K562 (cell line): ENCODE results near the gene RYR1. TPM values are rescaled to one million over a fixed set of nuclear protein-coding genes. Genes with fewer than 3 reads are reported as not detected.

Experiments used
- EHMT2 ChIP-seq: fragments of 450-650 bp; IDR thresholded peaks from 2 replicates; pipeline ENCODE4 v1.6.1; 2018; ENCODE audit warnings: antibody characterized with exemption
- GATA2 ChIP-seq: sonication (generic); formaldehyde crosslinking; IDR thresholded peaks from 2 replicates; pipeline ENCODE4 v1.4.0; 2020; ENCODE audit warnings: mild to moderate bottlenecking, missing genetic modification reagents
- HDAC1 ChIP-seq, 2 experiments: fragments of 450-650 bp; IDR thresholded peaks; 2 replicates each; pipeline ENCODE4 v1.6.1; 2016 to 2017; ENCODE audit warnings: inconsistent platforms in 1 of 2, mild to moderate bottlenecking in 1 of 2, moderate library complexity in 1 of 2
- HDAC3 ChIP-seq: fragments of 450-650 bp; IDR thresholded peaks from 2 replicates; pipeline ENCODE4 v1.6.1; 2018; ENCODE audit warnings: borderline replicate concordance, mild to moderate bottlenecking, moderate library complexity; ENCODE audit not compliant: partially characterized antibody
- HDAC6 ChIP-seq: IDR thresholded peaks from 2 replicates; pipeline ENCODE4 v1.6.1; 2012; ENCODE audit warnings: low read depth, mild to moderate bottlenecking, control low read depth, inconsistent platforms, low read length, moderate library complexity
- HNRNPUL1 ChIP-seq: fragments of 200-400 bp; formaldehyde crosslinking; IDR thresholded peaks from 2 replicates; pipeline ENCODE4 v1.6.1; 2017; ENCODE audit warnings: low read length
- KAT8 ChIP-seq: fragments of 450-650 bp; IDR thresholded peaks from 2 replicates; pipeline ENCODE4 v1.6.1; 2016; ENCODE audit warnings: low read depth, mild to moderate bottlenecking
- KDM2B ChIP-seq: fragments of 250-450 bp; sonication (Bioruptor Pico); IDR thresholded peaks from 2 replicates; pipeline ENCODE4 v1.8.0; 2021; ENCODE audit warnings: mild to moderate bottlenecking, moderate library complexity
- NEUROD1 ChIP-seq: fragments of 150-350 bp; IDR thresholded peaks from 2 replicates; pipeline ENCODE4 v1.6.1; 2014; ENCODE audit warnings: borderline replicate concordance, low read length, low read depth; ENCODE audit not compliant: partially characterized antibody
- NRF1 ChIP-seq, 2 experiments: fragments of 450-650 bp; IDR thresholded peaks in 1 of 2; conservative IDR thresholded peaks in 1 of 2; 2 replicates each; pipeline ENCODE4 v1.6.1; 2014; ENCODE audit warnings: mild to moderate bottlenecking in 2 of 2
- OTX1 ChIP-seq: fragments of 450-650 bp; formaldehyde crosslinking; IDR thresholded peaks from 2 replicates; pipeline ENCODE4 v1.4.0; 2022; ENCODE audit warnings: mild to moderate bottlenecking
- POU5F1 ChIP-seq: fragments of 150-350 bp; IDR thresholded peaks from 2 replicates; pipeline ENCODE4 v1.6.1; 2014; ENCODE audit warnings: borderline replicate concordance, low read length, low read depth, mild to moderate bottlenecking; ENCODE audit not compliant: partially characterized antibody
- SIN3A ChIP-seq, 2 experiments: fragments of 150-350 bp in 1 of 2; IDR thresholded peaks; 2 replicates each; pipeline ENCODE4 v1.6.1; 2011 to 2016; ENCODE audit warnings: borderline replicate concordance in 2 of 2, low read depth in 2 of 2, low read length in 2 of 2, mild to moderate bottlenecking in 2 of 2, moderate library complexity in 2 of 2; ENCODE audit not compliant: control insufficient read depth in 1 of 2
- TAF9B ChIP-seq: fragments of 450-650 bp; IDR thresholded peaks from 2 replicates; pipeline ENCODE4 v1.6.1; 2018; ENCODE audit warnings: mild to moderate bottlenecking; ENCODE audit not compliant: partially characterized antibody
- TOE1 ChIP-seq, 2 experiments: fragments of 450-650 bp in 1 of 2; sonication (generic) in 1 of 2; formaldehyde crosslinking in 1 of 2; IDR thresholded peaks; 2 replicates each; pipeline versions ENCODE4 v1.7.1 to v1.8.0; 2016 to 2022; ENCODE audit warnings: borderline replicate concordance in 2 of 2, mild to moderate bottlenecking in 2 of 2, antibody characterized with exemption in 1 of 2, inconsistent platforms in 1 of 2, low read depth in 1 of 2, missing genetic modification reagents in 1 of 2, moderate library complexity in 1 of 2
- ZC3H4 ChIP-seq: sonication (generic); formaldehyde crosslinking; IDR thresholded peaks from 2 replicates; pipeline ENCODE4 v1.9.0; 2021; ENCODE audit warnings: missing genetic modification reagents, borderline replicate concordance
- ZNF57 ChIP-seq: fragments of 450-650 bp; formaldehyde crosslinking; IDR thresholded peaks from 2 replicates; pipeline ENCODE4 v1.4.0; 2020; ENCODE audit warnings: mild to moderate bottlenecking, moderate library complexity
- polyA plus RNA-seq, 8 experiments: library from polyadenylated mRNA; depleted of rRNA in 4 of 8; stranded (reverse) in 5 of 8; unstranded in 3 of 8; fragments of >200 nt; fragmentation: Nextera tagmentation in 2 of 8; fragmentation: Illumina TruSeq in 1 of 8; extraction: Ambion mirVana in 2 of 8; extraction: Trizol in 1 of 8; gene quantifications; 2 replicates each; pipeline versions ENCODE4 v1.2.1 to v1.2.3, GENCODE V29; 2011 to 2014; ENCODE audit warnings: inconsistent platforms in 1 of 8, missing spikeins in 1 of 8
- total RNA-seq, 7 experiments: library from RNA; depleted of rRNA in 6 of 7; stranded (reverse); fragments of >200 nt in 6 of 7; fragmentation: Illumina TruSeq in 2 of 7; extraction: Trizol in 2 of 7; gene quantifications; 2 replicates each; pipeline versions ENCODE4 v1.2.1 to v1.2.3, GENCODE V29; 2011 to 2021; ENCODE audit warnings: low replicate concordance in 1 of 7
- TF ChIP-seq, protein P1 (sequence below): IDR thresholded peaks from 2 replicates; pipeline ENCODE4 v1.6.1; 2014; ENCODE audit warnings: antibody characterized with exemption
- TF ChIP-seq, protein P2 (sequence below): fragments of 450-650 bp; IDR thresholded peaks from 2 replicates; pipeline ENCODE4 v1.6.1; 2016; ENCODE audit warnings: low read depth, mild to moderate bottlenecking, moderate library complexity

The RYR1 gene
- total and polyA plus RNA-seq, 9 of the 15 experiments (the other 6 are each of a cell fraction or from before 2014, with no cell fraction given), result 0.11 to 7.4 (median 3.7) TPM

DNA sequence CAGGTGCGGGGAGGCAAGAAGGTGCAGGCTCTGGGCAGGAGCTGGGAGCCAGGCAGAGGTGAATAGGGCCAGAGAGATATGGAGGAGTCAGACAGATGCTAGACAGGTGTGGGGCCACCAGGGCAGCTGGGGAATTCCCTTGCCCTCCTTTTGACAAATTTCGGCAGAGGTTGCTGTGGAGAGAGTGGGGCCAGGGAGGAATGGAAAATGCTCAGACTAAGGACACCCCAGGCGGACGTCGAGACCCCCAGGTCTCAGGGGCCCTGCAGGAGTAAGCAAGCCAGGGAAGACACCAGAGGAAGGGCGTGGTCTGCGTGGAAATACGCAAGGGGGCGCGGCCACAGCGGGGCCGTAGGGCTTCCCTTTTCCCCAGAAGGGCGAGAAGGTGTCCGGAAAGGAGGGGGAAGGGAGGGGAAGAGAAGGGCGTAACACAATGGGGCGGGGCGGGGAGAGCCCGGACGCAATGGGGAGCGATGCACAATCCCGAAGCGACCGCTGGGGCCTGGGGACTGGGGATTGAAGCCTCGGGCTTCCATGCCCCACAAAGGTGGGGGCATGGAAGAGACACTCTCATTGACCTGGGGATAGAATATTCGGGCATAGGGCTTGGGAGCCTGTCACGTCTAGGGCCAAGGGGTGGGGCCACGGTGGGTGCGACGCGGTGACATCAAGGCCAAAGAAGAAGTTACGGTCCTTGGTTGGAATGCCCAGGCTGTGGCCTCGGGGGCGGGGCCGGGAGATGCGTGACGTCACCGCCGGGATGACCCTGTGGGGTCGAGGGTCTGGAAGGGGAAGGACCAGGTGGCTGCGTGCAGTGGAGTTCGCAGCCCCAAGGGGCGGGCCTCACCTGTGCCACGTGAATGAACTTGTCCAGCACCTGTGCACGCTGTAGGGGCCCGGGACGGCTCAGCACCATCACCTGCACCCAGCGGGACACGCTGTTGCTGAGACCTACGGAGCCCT is 15.7 kb upstream of the RYR1 start (continued):
- TF ChIP-seq, protein P1, sequence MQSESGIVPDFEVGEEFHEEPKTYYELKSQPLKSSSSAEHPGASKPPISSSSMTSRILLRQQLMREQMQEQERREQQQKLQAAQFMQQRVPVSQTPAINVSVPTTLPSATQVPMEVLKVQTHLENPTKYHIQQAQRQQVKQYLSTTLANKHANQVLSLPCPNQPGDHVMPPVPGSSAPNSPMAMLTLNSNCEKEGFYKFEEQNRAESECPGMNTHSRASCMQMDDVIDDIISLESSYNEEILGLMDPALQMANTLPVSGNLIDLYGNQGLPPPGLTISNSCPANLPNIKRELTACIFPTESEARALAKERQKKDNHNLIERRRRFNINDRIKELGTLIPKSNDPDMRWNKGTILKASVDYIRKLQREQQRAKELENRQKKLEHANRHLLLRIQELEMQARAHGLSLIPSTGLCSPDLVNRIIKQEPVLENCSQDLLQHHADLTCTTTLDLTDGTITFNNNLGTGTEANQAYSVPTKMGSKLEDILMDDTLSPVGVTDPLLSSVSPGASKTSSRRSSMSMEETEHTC, result no peak
- TF ChIP-seq EHMT2, result 0 out of 2 replicates have a peak, but pooled peaks have one; percentile 29
- no peak for TF ChIP-seq GATA2 (CRISPR knock-in tag)
- no peak for TF ChIP-seq TAF9B
- TF ChIP-seq HDAC3, result no peak
- no peak; the same call in 1 of the 2 replicates for TF ChIP-seq TOE1 (IDR thresholded peaks at IDR 0.05; ENCODE audit: borderline replicate concordance)
- TF ChIP-seq TOE1 (CRISPR knock-in tag; IDR thresholded peaks at IDR 0.05; ENCODE audit: borderline replicate concordance, low read depth), result no peak
- TF ChIP-seq HDAC1 (IDR thresholded peaks at IDR 0.05), result peak in 1 of 2 experiments; percentile 48; a peak in 2 of 4 replicates
- TF ChIP-seq KDM2B (CRISPR knock-in tag), result no peak
- TF ChIP-seq HNRNPUL1, result no peak
- TF ChIP-seq ZC3H4 (CRISPR knock-in tag), result no peak
- 0 out of 4 replicates have a peak, but pooled peaks have one; percentile 36 to 40 for TF ChIP-seq SIN3A (IDR thresholded peaks at IDR 0.05; ENCODE audit: borderline replicate concordance in 2 of 2, control insufficient read depth in 1 of 2, low read depth in 2 of 2, low read length in 2 of 2)
- peak; percentile 44 for TF ChIP-seq NEUROD1
- TF ChIP-seq, protein P2, sequence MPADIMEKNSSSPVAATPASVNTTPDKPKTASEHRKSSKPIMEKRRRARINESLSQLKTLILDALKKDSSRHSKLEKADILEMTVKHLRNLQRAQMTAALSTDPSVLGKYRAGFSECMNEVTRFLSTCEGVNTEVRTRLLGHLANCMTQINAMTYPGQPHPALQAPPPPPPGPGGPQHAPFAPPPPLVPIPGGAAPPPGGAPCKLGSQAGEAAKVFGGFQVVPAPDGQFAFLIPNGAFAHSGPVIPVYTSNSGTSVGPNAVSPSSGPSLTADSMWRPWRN, result no peak
- no peak for TF ChIP-seq OTX1
- no peak for TF ChIP-seq ZNF57
- TF ChIP-seq KAT8, result no peak
- TF ChIP-seq NRF1 (conservative IDR thresholded peaks at IDR 0.05 in 1 of 2, IDR thresholded peaks at IDR 0.05 in 1 of 2), result peak; percentile 46 to 54; a peak in 3 of 4 replicates
- no peak for TF ChIP-seq POU5F1
- TF ChIP-seq HDAC6, result no peak
